WTC11 (cell line): ENCODE measurements around the gene AIG1. TPM values are rescaled to one million over a fixed set of nuclear protein-coding genes. Genes with fewer than 3 reads are reported as not detected.

Experiments
- ATAC-seq: fragments of 200-7000 bp; cut with Tn5 transposase; 2 replicates; pipeline ENCODE4 v1.10.0; 2021; ENCODE audit warnings: mild to moderate bottlenecking, moderate library complexity
- CTCF ChIA-PET: fragments of 300-600 bp; sonication (Branson Sonifier 250); formaldehyde crosslinking; loops from one replicate; lab custom pipeline; 2021; ENCODE audit warnings: antibody characterized with exemption; lab: Charles Lee
- POLR2A ChIA-PET: fragments of 350-600 bp; sonication (Branson Sonifier 250); formaldehyde crosslinking; loops from one replicate; lab custom pipeline; 2021; ENCODE audit warnings: antibody characterized with exemption; lab: Charles Lee
- DNase-seq: peaks from one replicate; pipeline ENCODE4 v3.0.0; 2021; ENCODE audit warnings: low spot score
- H3K27ac Mint-ChIP-seq: 2 replicates; pipeline ENCODE4 v1.8.0; 2021; ENCODE audit warnings: mixed read lengths
- H3K27me3 Mint-ChIP-seq: 2 replicates; pipeline ENCODE4 v1.8.0; 2021; ENCODE audit warnings: low read depth, mild to moderate bottlenecking, moderate library complexity, mixed read lengths
- H3K36me3 Mint-ChIP-seq: 2 replicates; pipeline ENCODE4 v1.8.0; 2021; ENCODE audit warnings: mixed read lengths
- H3K4me1 Mint-ChIP-seq: 2 replicates; pipeline ENCODE4 v1.8.0; 2022; ENCODE audit warnings: mixed read lengths
- H3K4me3 Mint-ChIP-seq: 2 replicates; pipeline ENCODE4 v1.8.0; 2021; ENCODE audit warnings: mild to moderate bottlenecking, moderate library complexity, mixed read lengths
- H3K9me3 Mint-ChIP-seq: 2 replicates; pipeline ENCODE4 v1.8.0; 2021; ENCODE audit warnings: mixed read lengths
- CBFB ChIP-seq: sonication (generic); formaldehyde crosslinking; IDR thresholded peaks from 2 replicates; pipeline ENCODE4 v1.8.1; 2022; ENCODE audit warnings: mild to moderate bottlenecking, low read depth, missing genetic modification reagents
- ELF4 ChIP-seq: sonication (generic); formaldehyde crosslinking; IDR thresholded peaks from 2 replicates; pipeline ENCODE4 v1.8.1; 2022; ENCODE audit warnings: low read depth, mild to moderate bottlenecking, moderate library complexity, missing genetic modification reagents
- EMX1 ChIP-seq: fragments of 250-450 bp; sonication (Bioruptor Pico); IDR thresholded peaks from 2 replicates; pipeline ENCODE4 v1.8.0; 2021; ENCODE audit warnings: mild to moderate bottlenecking
- FOXP1 ChIP-seq: sonication (generic); formaldehyde crosslinking; IDR thresholded peaks from 2 replicates; pipeline ENCODE4 v1.8.0; 2022; ENCODE audit warnings: missing genetic modification reagents, mild to moderate bottlenecking, moderate library complexity, borderline replicate concordance
- GABPB1 ChIP-seq: sonication (generic); formaldehyde crosslinking; IDR thresholded peaks from 2 replicates; pipeline ENCODE4 v1.8.1; 2023; ENCODE audit warnings: mild to moderate bottlenecking, missing genetic modification reagents
- JAZF1 ChIP-seq: fragments of 250-450 bp; sonication (Bioruptor Pico); IDR thresholded peaks from 2 replicates; pipeline ENCODE4 v1.9.0; 2021; ENCODE audit warnings: moderate library complexity, mild to moderate bottlenecking, inconsistent platforms
- JUN ChIP-seq: sonication (generic); formaldehyde crosslinking; IDR thresholded peaks from 2 replicates; pipeline ENCODE4 v1.8.0; 2023; ENCODE audit warnings: mild to moderate bottlenecking, missing genetic modification reagents
- NFE2L1 ChIP-seq: sonication (generic); formaldehyde crosslinking; IDR thresholded peaks from 2 replicates; pipeline ENCODE4 v1.8.1; 2023; ENCODE audit warnings: missing genetic modification reagents
- NFYB ChIP-seq: sonication (generic); formaldehyde crosslinking; conservative IDR thresholded peaks from 2 replicates; pipeline ENCODE4 v1.8.0; 2022; ENCODE audit warnings: low read depth, missing genetic modification reagents
- ZNF396 ChIP-seq: fragments of 250-450 bp; sonication (Bioruptor Pico); IDR thresholded peaks from 2 replicates; pipeline ENCODE4 v1.8.0; 2021; ENCODE audit warnings: mild to moderate bottlenecking, moderate library complexity, borderline replicate concordance
- ZNF416 ChIP-seq: fragments of 250-450 bp; sonication (Bioruptor Pico); IDR thresholded peaks from 2 replicates; pipeline ENCODE4 v1.9.0; 2021; ENCODE audit warnings: mild to moderate bottlenecking, inconsistent platforms
- total RNA-seq: library from RNA; stranded (reverse); gene quantifications from 3 replicates; pipeline ENCODE4 v1.2.3, GENCODE V29; 2021
- TF ChIP-seq, protein P1 (sequence below): sonication (generic); formaldehyde crosslinking; IDR thresholded peaks from 2 replicates; pipeline ENCODE4 v1.8.1; 2022; ENCODE audit warnings: missing genetic modification reagents, borderline replicate concordance
- TF ChIP-seq, protein P2 (sequence below): sonication (generic); formaldehyde crosslinking; IDR thresholded peaks from 2 replicates; pipeline ENCODE4 v1.8.1; 2023; ENCODE audit warnings: mild to moderate bottlenecking, moderate library complexity, missing genetic modification reagents
- TF ChIP-seq, protein P3 (sequence below): sonication (generic); formaldehyde crosslinking; IDR thresholded peaks from 2 replicates; pipeline ENCODE4 v1.8.1; 2023; ENCODE audit warnings: mild to moderate bottlenecking, missing genetic modification reagents, moderate library complexity
- TF ChIP-seq, protein P4 (sequence below): sonication (generic); formaldehyde crosslinking; IDR thresholded peaks from 2 replicates; pipeline ENCODE4 v1.8.1; 2022; ENCODE audit warnings: low read depth, missing genetic modification reagents, borderline replicate concordance
- TF ChIP-seq, protein P5 (sequence below): sonication (generic); formaldehyde crosslinking; IDR thresholded peaks from 2 replicates; pipeline ENCODE4 v1.8.0; 2023; ENCODE audit warnings: missing genetic modification reagents, mild to moderate bottlenecking, borderline replicate concordance
- TF ChIP-seq, protein P6 (sequence below): sonication (generic); formaldehyde crosslinking; IDR thresholded peaks from 2 replicates; pipeline ENCODE4 v1.8.0; 2022; ENCODE audit warnings: mild to moderate bottlenecking, missing genetic modification reagents

Gene AIG1
- total RNA-seq, 1 experiment from 2014 or later: 38.8 TPM

DNA sequence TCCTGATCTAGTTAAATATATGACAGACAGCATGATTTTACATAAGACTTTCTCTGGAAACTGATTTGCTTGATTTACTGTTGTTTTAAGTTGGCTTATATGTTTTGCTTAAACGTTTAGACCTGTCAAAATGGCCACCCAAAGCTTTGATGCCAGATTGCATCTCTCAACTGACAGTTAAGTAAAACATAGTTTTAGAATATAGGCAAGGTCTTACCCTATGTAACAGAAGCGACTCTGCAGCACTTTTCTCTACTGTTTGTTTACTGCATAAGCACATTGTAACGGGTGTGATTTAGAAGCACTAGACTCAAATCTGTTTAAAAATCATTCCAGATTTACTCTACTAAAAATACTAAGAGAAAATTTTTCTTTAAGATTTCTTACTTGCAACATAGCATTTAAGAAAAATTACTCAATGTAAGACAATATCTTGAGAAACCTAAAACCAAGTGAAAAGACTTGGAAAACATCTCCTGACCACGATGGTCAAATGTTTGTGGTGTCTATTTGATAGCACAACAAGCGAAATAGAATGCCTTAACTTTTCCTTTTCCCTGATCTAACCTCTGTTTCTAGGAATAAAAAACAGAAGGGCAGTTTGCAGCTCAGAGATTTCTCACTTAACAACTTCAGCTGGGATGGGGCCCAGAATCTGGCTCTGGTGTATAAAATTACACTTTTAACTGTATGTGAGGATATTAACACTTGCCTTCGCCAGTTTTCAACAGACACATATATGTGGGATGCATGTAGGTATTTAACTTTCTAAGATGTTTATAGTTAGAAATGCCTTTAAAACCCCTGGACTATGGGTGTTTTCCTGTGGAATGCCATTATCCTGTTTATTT, 47.4 kb downstream of the AIG1 start:
- POLR2A ChIA-PET: no interaction called here
- DNase-seq (no peak), ATAC-seq (no peak)
- Mint-ChIP-seq H3K4me3 (no peak overlapping the region), H3K4me1 (no peaks in the 10 kb centered on the region), H3K27ac (no peak overlapping the region), H3K27me3 (no peaks in the 10 kb centered on the region), H3K36me3 (peaks cover 2% of the 10 kb centered on the region; the same call in 1 of the 2 replicates), H3K9me3 (no peaks in the 10 kb centered on the region)
- no peak for TF ChIP-seq ZNF396 (CRISPR knock-in tag)
- TF ChIP-seq, protein P1, sequence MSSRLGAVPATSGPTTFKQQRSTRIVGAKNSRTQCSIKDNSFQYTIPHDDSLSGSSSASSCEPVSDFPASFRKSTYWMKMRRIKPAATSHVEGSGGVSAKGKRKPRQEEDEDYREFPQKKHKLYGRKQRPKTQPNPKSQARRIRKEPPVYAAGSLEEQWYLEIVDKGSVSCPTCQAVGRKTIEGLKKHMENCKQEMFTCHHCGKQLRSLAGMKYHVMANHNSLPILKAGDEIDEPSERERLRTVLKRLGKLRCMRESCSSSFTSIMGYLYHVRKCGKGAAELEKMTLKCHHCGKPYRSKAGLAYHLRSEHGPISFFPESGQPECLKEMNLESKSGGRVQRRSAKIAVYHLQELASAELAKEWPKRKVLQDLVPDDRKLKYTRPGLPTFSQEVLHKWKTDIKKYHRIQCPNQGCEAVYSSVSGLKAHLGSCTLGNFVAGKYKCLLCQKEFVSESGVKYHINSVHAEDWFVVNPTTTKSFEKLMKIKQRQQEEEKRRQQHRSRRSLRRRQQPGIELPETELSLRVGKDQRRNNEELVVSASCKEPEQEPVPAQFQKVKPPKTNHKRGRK: no peak
- no peak for TF ChIP-seq JAZF1 (CRISPR knock-in tag)
- TF ChIP-seq, protein P2, sequence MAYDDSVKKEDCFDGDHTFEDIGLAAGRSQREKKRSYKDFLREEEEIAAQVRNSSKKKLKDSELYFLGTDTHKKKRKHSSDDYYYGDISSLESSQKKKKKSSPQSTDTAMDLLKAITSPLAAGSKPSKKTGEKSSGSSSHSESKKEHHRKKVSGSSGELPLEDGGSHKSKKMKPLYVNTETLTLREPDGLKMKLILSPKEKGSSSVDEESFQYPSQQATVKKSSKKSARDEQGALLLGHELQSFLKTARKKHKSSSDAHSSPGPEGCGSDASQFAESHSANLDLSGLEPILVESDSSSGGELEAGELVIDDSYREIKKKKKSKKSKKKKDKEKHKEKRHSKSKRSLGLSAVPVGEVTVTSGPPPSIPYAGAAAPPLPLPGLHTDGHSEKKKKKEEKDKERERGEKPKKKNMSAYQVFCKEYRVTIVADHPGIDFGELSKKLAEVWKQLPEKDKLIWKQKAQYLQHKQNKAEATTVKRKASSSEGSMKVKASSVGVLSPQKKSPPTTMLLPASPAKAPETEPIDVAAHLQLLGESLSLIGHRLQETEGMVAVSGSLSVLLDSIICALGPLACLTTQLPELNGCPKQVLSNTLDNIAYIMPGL (CRISPR knock-in tag): no peak
- TF ChIP-seq JUN (CRISPR knock-in tag): no peak
- TF ChIP-seq, protein P3, sequence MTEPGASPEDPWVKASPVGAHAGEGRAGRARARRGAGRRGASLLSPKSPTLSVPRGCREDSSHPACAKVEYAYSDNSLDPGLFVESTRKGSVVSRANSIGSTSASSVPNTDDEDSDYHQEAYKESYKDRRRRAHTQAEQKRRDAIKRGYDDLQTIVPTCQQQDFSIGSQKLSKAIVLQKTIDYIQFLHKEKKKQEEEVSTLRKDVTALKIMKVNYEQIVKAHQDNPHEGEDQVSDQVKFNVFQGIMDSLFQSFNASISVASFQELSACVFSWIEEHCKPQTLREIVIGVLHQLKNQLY (CRISPR knock-in tag): no peak
- TF ChIP-seq, protein P4, sequence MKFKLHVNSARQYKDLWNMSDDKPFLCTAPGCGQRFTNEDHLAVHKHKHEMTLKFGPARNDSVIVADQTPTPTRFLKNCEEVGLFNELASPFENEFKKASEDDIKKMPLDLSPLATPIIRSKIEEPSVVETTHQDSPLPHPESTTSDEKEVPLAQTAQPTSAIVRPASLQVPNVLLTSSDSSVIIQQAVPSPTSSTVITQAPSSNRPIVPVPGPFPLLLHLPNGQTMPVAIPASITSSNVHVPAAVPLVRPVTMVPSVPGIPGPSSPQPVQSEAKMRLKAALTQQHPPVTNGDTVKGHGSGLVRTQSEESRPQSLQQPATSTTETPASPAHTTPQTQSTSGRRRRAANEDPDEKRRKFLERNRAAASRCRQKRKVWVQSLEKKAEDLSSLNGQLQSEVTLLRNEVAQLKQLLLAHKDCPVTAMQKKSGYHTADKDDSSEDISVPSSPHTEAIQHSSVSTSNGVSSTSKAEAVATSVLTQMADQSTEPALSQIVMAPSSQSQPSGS (CRISPR knock-in tag): no peak
- TF ChIP-seq ZNF416 (CRISPR knock-in tag): no peak
- TF ChIP-seq NFE2L1: no peak
- TF ChIP-seq, protein P5, sequence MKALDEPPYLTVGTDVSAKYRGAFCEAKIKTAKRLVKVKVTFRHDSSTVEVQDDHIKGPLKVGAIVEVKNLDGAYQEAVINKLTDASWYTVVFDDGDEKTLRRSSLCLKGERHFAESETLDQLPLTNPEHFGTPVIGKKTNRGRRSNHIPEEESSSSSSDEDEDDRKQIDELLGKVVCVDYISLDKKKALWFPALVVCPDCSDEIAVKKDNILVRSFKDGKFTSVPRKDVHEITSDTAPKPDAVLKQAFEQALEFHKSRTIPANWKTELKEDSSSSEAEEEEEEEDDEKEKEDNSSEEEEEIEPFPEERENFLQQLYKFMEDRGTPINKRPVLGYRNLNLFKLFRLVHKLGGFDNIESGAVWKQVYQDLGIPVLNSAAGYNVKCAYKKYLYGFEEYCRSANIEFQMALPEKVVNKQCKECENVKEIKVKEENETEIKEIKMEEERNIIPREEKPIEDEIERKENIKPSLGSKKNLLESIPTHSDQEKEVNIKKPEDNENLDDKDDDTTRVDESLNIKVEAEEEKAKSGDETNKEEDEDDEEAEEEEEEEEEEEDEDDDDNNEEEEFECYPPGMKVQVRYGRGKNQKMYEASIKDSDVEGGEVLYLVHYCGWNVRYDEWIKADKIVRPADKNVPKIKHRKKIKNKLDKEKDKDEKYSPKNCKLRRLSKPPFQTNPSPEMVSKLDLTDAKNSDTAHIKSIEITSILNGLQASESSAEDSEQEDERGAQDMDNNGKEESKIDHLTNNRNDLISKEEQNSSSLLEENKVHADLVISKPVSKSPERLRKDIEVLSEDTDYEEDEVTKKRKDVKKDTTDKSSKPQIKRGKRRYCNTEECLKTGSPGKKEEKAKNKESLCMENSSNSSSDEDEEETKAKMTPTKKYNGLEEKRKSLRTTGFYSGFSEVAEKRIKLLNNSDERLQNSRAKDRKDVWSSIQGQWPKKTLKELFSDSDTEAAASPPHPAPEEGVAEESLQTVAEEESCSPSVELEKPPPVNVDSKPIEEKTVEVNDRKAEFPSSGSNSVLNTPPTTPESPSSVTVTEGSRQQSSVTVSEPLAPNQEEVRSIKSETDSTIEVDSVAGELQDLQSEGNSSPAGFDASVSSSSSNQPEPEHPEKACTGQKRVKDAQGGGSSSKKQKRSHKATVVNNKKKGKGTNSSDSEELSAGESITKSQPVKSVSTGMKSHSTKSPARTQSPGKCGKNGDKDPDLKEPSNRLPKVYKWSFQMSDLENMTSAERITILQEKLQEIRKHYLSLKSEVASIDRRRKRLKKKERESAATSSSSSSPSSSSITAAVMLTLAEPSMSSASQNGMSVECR: no peak
- TF ChIP-seq FOXP1 (CRISPR knock-in tag): no peak
- TF ChIP-seq GABPB1 (CRISPR knock-in tag): no peak
- TF ChIP-seq CBFB (CRISPR knock-in tag): no peak
- CTCF ChIA-PET: interaction anchor here (0.6 kb wide), 1 partner anchor 633 kb away, joined by 3 read pairs; no protein-coding TSS in a partner anchor

DNA sequence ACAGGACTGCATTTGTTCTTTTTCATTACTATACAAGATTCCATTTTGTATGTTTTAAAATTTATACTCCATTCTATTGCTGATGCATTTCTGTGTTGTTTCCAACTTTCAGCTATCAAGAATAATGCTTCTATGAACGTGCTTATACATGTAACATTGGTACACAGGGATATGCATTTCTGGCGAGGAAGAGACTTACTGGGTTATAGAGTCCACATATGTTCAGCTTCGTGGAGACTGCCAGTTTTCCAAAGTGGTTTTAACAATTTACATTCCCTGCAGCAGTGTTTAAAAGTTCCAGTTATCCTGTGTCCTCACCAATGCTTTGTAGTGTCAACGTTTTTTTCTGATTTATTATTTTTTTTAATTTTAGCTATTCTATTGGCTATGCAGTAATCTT, 48.5 kb downstream of the AIG1 start:
- no peak for DNase-seq
- POLR2A ChIA-PET: no interaction called here
- H3K27ac Mint-ChIP-seq: no peak overlapping the region
- ATAC-seq: no peak
- no peaks in the 10 kb centered on the region for H3K9me3 Mint-ChIP-seq
- no peaks in the 10 kb centered on the region; the same call in 1 of the 2 replicates for H3K36me3 Mint-ChIP-seq
- no peaks in the 10 kb centered on the region for H3K4me1 Mint-ChIP-seq
- H3K4me3 Mint-ChIP-seq: no peak overlapping the region
- CTCF ChIA-PET: no interaction called here
- no peaks in the 10 kb centered on the region for H3K27me3 Mint-ChIP-seq
- no peak for TF ChIP-seq NFYB (CRISPR knock-in tag)
- TF ChIP-seq, protein P5: no peak
- TF ChIP-seq JUN (CRISPR knock-in tag): no peak
- no peak for TF ChIP-seq ELF4 (CRISPR knock-in tag)
- TF ChIP-seq, protein P6, sequence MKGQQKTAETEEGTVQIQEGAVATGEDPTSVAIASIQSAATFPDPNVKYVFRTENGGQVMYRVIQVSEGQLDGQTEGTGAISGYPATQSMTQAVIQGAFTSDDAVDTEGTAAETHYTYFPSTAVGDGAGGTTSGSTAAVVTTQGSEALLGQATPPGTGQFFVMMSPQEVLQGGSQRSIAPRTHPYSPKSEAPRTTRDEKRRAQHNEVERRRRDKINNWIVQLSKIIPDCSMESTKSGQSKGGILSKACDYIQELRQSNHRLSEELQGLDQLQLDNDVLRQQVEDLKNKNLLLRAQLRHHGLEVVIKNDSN (CRISPR knock-in tag): no peak
- no peak for TF ChIP-seq EMX1
